ENCODE measurements around the gene UGT1A1. TPM values are rescaled to one million over a fixed set of nuclear protein-coding genes. Genes with fewer than 3 reads are reported as not detected.

The UGT1A1 gene
- total and polyA plus RNA-seq, 10 of the 15 experiments (the other 5 are each of a cell fraction or from before 2014, with no cell fraction given), result not detected

DNA sequence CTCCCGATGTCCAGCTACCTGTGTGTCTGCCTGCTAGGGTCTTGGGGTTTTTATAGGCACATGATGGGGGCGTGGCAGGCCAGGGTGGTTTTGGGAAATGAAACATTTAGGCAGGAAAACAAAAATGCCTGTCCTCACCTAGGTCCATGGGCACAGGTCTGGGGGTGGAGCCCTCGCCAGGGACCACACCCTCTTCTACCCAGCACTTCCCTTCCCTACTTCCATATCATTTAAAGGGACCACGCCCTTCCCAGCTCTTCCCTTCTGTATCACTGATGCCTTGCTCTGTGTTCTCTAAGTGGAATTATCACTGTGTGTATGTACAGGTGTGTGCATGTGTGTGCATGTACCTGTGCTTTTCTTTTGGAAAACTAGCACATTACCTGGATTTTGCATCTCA lies 6.3 kb downstream of the UGT1A1 start:
- ChIA-PET POLR2A (no interaction called here), RAD21 (ENCODE audit: unreplicated experiment) (no interaction called here), CTCF (interaction anchor here (1.0 kb wide), 1 partner anchor 54 kb away, joined by 3 read pairs; no protein-coding TSS in a partner anchor), SMC1A (ENCODE audit: uncharacterized antibody, unreplicated experiment) (no interaction called here)
- no TSS peak for BruUV-seq (replicated peaks)
- H3K79me2 ChIP-seq (ENCODE audit: control insufficient read depth, insufficient read depth, low read length), result no peaks in the 10 kb centered on the region
- no peak for FAIRE-seq
- no peak for DNase-seq (ENCODE audit: low read depth, low spot score)
- H3K4me2 ChIP-seq (ENCODE audit: control insufficient read depth, insufficient read depth), result no peak overlapping the region
- H3K9ac ChIP-seq (ENCODE audit: control insufficient read depth, insufficient read depth, low read length), result no peak overlapping the region
- no peaks in the 10 kb centered on the region for H3K9me3 ChIP-seq (replicated peaks; ENCODE audit: control insufficient read depth, insufficient read depth, low read length)
- no peak for ATAC-seq
- 21% methylated on average over 4 of the region's 4 CpGs for WGBS (ENCODE audit: insufficient coverage, insufficient replicate concordance, low lambda C conversion rate, missing lambda C conversion rate)
- no peaks in the 10 kb centered on the region for H4K20me1 ChIP-seq (ENCODE audit: control insufficient read depth, insufficient read depth)
- no peak overlapping the region for H2AFZ ChIP-seq (ENCODE audit: control insufficient read depth, low read depth, low read length)
- H3K4me1 ChIP-seq (ENCODE audit: control insufficient read depth, insufficient read depth, low read length), result no peaks in the 10 kb centered on the region
- in situ Hi-C loops (cut with MboI) (no loop called here), intact Hi-C loops (cut with micrococcal nuclease; ENCODE audit: unreplicated experiment) (no loop called here)
- no peak overlapping the region for H3K4me3 ChIP-seq
- H3K27me3 ChIP-seq (replicated peaks in 1 of 2; ENCODE audit: control insufficient read depth in 2 of 2, insufficient read depth in 2 of 2, low read length in 1 of 2), result peaks cover 0 to 3% of the 10 kb centered on the region in 2 experiments; a peak in 1 of 4 replicates
- H3K36me3 ChIP-seq (ENCODE audit: control insufficient read depth in 2 of 2, insufficient read depth in 2 of 2, low read length in 1 of 2), result no peaks in the 10 kb centered on the region
- TF ChIP-seq EED (IDR thresholded peaks at IDR 0.05; ENCODE audit: low read depth), result no peak
- H3K27ac ChIP-seq (ENCODE audit: control insufficient read depth, insufficient read depth), result no peak overlapping the region

DNA sequence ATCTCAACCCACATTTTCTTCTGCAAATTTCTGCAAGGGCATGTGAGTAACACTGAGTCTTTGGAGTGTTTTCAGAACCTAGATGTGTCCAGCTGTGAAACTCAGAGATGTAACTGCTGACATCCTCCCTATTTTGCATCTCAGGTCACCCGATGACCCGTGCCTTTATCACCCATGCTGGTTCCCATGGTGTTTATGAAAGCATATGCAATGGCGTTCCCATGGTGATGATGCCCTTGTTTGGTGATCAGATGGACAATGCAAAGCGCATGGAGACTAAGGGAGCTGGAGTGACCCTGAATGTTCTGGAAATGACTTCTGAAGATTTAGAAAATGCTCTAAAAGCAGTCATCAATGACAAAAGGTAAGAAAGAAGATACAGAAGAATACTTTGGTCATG lies 8.0 kb downstream of the UGT1A1 start:
- BruUV-seq (replicated peaks), result no TSS peak
- Histone ChIP-seq H3K36me3 (ENCODE audit: control insufficient read depth in 2 of 2, insufficient read depth in 2 of 2, low read length in 1 of 2) (no peaks in the 10 kb centered on the region), H3K27me3 (replicated peaks in 1 of 2; ENCODE audit: control insufficient read depth in 2 of 2, insufficient read depth in 2 of 2, low read length in 1 of 2) (peaks cover 0 to 3% of the 10 kb centered on the region in 2 experiments; a peak in 1 of 4 replicates), H3K9me3 (replicated peaks; ENCODE audit: control insufficient read depth, insufficient read depth, low read length) (no peaks in the 10 kb centered on the region), H3K27ac (ENCODE audit: control insufficient read depth, insufficient read depth) (no peak overlapping the region), H3K4me1 (ENCODE audit: control insufficient read depth, insufficient read depth, low read length) (no peaks in the 10 kb centered on the region), H2AFZ (ENCODE audit: control insufficient read depth, low read depth, low read length) (no peak overlapping the region), H3K4me3 (no peak overlapping the region), H3K9ac (ENCODE audit: control insufficient read depth, insufficient read depth, low read length) (no peak overlapping the region), H3K79me2 (ENCODE audit: control insufficient read depth, insufficient read depth, low read length) (no peaks in the 10 kb centered on the region), H4K20me1 (ENCODE audit: control insufficient read depth, insufficient read depth) (no peaks in the 10 kb centered on the region), H3K4me2 (ENCODE audit: control insufficient read depth, insufficient read depth) (no peak overlapping the region)
- WGBS (ENCODE audit: insufficient coverage, insufficient replicate concordance, low lambda C conversion rate, missing lambda C conversion rate), result 43% methylated on average over 4 of the region's 4 CpGs
- no peak for FAIRE-seq
- DNase-seq (ENCODE audit: low read depth, low spot score), result no peak
- POLR2A ChIA-PET, result no interaction called here
- CTCF ChIA-PET, result no interaction called here
- in situ Hi-C loops (cut with MboI), result no loop called here
- intact Hi-C loops (cut with micrococcal nuclease; ENCODE audit: unreplicated experiment), result no loop called here
- SMC1A ChIA-PET (ENCODE audit: uncharacterized antibody, unreplicated experiment), result interaction anchor here (0.6 kb wide), 1 partner anchor 31 kb away, joined by 3 read pairs; no protein-coding TSS in a partner anchor
- no peak for ATAC-seq
- RAD21 ChIA-PET (ENCODE audit: unreplicated experiment), result no interaction called here
- TF ChIP-seq IKZF1 (conservative IDR thresholded peaks at IDR 0.05) (no peak), SUPT20H (IDR thresholded peaks at IDR 0.05; ENCODE audit: borderline replicate concordance, control insufficient read depth, low read depth, low read length) (no peak), NR2C2 (IDR thresholded peaks at IDR 0.05; ENCODE audit: borderline replicate concordance, control insufficient read depth, insufficient read length, low read depth) (no peak), NR2F1 (conservative IDR thresholded peaks at IDR 0.05) (no peak), PAX8 (IDR thresholded peaks at IDR 0.05) (no peak), MXI1 (IDR thresholded peaks at IDR 0.05; ENCODE audit: low read depth, low read length) (no peak), IRF4 (IDR thresholded peaks at IDR 0.05; ENCODE audit: low read depth, low read length) (no peak), ZNF207 (IDR thresholded peaks at IDR 0.05; ENCODE audit: borderline replicate concordance) (no peak), POLR2A (IDR thresholded peaks at IDR 0.05; ENCODE audit: low read depth, low read length) (no peak), TCF7 (IDR thresholded peaks at IDR 0.05; ENCODE audit: borderline replicate concordance) (no peak), EED (IDR thresholded peaks at IDR 0.05; ENCODE audit: low read depth) (no peak), TARDBP (IDR thresholded peaks at IDR 0.05; ENCODE audit: borderline replicate concordance) (no peak)
- TF ChIP-seq, protein P1, sequence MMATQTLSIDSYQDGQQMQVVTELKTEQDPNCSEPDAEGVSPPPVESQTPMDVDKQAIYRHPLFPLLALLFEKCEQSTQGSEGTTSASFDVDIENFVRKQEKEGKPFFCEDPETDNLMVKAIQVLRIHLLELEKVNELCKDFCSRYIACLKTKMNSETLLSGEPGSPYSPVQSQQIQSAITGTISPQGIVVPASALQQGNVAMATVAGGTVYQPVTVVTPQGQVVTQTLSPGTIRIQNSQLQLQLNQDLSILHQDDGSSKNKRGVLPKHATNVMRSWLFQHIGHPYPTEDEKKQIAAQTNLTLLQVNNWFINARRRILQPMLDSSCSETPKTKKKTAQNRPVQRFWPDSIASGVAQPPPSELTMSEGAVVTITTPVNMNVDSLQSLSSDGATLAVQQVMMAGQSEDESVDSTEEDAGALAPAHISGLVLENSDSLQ (IDR thresholded peaks at IDR 0.05), result no peak
- TF ChIP-seq, protein P2, sequence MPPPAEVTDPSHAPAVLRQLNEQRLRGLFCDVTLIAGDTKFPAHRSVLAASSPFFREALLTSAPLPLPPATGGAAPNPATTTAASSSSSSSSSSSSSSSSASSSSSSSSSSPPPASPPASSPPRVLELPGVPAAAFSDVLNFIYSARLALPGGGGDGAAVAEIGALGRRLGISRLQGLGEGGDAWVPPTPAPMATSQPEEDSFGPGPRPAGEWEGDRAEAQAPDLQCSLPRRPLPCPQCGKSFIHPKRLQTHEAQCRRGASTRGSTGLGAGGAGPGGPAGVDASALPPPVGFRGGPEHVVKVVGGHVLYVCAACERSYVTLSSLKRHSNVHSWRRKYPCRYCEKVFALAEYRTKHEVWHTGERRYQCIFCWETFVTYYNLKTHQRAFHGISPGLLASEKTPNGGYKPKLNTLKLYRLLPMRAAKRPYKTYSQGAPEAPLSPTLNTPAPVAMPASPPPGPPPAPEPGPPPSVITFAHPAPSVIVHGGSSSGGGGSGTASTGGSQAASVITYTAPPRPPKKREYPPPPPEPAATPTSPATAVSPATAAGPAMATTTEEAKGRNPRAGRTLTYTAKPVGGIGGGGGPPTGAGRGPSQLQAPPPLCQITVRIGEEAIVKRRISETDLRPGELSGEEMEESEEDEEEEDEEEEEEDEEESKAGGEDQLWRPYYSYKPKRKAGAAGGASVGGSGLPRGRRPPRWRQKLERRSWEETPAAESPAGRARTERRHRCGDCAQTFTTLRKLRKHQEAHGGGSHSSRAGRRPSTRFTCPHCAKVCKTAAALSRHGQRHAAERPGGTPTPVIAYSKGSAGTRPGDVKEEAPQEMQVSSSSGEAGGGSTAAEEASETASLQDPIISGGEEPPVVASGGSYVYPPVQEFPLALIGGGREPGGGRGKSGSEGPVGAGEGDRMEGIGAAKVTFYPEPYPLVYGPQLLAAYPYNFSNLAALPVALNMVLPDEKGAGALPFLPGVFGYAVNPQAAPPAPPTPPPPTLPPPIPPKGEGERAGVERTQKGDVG (CRISPR knock-in tag; IDR thresholded peaks at IDR 0.05), result no peak

All from GM12878 (cell line).